22Rv1 (cell line): ENCODE data around the gene KAZALD1.

ENCODE experiments used
- ZFX ChIP-seq: fragments of 450-650 bp; IDR thresholded peaks from 2 replicates; pipeline ENCODE4 v1.6.1; 2017; ENCODE audit warnings: antibody characterized with exemption, borderline replicate concordance
- TF ChIP-seq, protein P1 (sequence below): fragments of 450-650 bp; IDR thresholded peaks from 2 replicates; pipeline ENCODE4 v1.5.1; 2017; ENCODE audit warnings: mild to moderate bottlenecking

GRCh38 chr10:101035314-101035713 is 26.5 kb upstream of the KAZALD1 start:
- TF ChIP-seq, protein P1, sequence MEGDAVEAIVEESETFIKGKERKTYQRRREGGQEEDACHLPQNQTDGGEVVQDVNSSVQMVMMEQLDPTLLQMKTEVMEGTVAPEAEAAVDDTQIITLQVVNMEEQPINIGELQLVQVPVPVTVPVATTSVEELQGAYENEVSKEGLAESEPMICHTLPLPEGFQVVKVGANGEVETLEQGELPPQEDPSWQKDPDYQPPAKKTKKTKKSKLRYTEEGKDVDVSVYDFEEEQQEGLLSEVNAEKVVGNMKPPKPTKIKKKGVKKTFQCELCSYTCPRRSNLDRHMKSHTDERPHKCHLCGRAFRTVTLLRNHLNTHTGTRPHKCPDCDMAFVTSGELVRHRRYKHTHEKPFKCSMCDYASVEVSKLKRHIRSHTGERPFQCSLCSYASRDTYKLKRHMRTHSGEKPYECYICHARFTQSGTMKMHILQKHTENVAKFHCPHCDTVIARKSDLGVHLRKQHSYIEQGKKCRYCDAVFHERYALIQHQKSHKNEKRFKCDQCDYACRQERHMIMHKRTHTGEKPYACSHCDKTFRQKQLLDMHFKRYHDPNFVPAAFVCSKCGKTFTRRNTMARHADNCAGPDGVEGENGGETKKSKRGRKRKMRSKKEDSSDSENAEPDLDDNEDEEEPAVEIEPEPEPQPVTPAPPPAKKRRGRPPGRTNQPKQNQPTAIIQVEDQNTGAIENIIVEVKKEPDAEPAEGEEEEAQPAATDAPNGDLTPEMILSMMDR: no peak
- no peak for TF ChIP-seq ZFX
